ENCODE results near the gene FHIT.

DNA sequence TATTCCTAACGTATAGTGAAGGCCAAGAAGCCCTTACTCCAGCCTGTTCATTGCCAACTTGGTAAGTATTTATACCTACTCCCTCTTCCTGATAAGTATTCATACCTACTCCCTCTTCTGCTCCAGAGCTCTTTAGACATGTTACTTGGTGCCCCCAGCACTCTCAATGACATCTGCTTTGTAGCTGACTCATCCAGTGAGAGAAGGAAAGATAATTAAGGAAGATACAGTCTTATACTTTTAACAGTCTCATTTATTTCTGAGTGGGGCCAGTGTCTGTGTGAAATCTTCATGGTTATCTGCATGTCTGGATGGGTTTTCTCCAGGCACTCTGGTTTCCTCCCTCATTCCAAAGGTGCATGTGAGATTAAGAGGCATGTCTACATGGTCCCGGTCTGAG is 698.7 kb downstream of the FHIT start:
- no peak for TF ChIP-seq MXI1 (IDR thresholded peaks at IDR 0.05; ENCODE audit: low read depth, low read length)
- TF ChIP-seq EZH2 (IDR thresholded peaks at IDR 0.05; ENCODE audit: borderline replicate concordance, control insufficient read depth, low read depth, low read length) = no peak
- TF ChIP-seq RAD21 (IDR thresholded peaks at IDR 0.05; ENCODE audit: insufficient read depth, low read depth, low read length) = no peak
- TF ChIP-seq POLR2A (IDR thresholded peaks at IDR 0.05; ENCODE audit: low read depth, low read length) = no peak
- no peak for TF ChIP-seq ZBED1 (IDR thresholded peaks at IDR 0.05; ENCODE audit: borderline replicate concordance)
- TF ChIP-seq YY1 (IDR thresholded peaks at IDR 0.05; ENCODE audit: low read depth, low read length) = no peak
- no peak for TF ChIP-seq HDAC6 (IDR thresholded peaks at IDR 0.05; ENCODE audit: unreplicated experiment)
- TF ChIP-seq, protein P1, sequence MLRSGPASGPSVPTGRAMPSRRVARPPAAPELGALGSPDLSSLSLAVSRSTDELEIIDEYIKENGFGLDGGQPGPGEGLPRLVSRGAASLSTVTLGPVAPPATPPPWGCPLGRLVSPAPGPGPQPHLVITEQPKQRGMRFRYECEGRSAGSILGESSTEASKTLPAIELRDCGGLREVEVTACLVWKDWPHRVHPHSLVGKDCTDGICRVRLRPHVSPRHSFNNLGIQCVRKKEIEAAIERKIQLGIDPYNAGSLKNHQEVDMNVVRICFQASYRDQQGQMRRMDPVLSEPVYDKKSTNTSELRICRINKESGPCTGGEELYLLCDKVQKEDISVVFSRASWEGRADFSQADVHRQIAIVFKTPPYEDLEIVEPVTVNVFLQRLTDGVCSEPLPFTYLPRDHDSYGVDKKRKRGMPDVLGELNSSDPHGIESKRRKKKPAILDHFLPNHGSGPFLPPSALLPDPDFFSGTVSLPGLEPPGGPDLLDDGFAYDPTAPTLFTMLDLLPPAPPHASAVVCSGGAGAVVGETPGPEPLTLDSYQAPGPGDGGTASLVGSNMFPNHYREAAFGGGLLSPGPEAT (IDR thresholded peaks at IDR 0.05; ENCODE audit: low read depth) = no peak
